Spleen (tissue), 7 donors: Measurements from ENCODE around the gene TBL1XR1.

ENCODE experiments used
- CTCF ChIP-seq, 11 experiments: fragments of 200-600 bp in 7 of 11; fragments of 450-650 bp in 4 of 11; sonication (generic) in 4 of 11; IDR thresholded peaks in 8 of 11; conservative IDR thresholded peaks in 3 of 11; 1 replicate in 7 of 11; 2 replicates in 4 of 11; pipeline versions ENCODE4 v1.4.0 to v1.8.0; 2016 to 2021; ENCODE audit warnings: antibody characterized with exemption in 11 of 11, inconsistent platforms in 4 of 11, mild to moderate bottlenecking in 1 of 11
- POLR2A ChIP-seq, 3 donors: fragments of 450-650 bp; IDR thresholded peaks; one replicate each; pipeline ENCODE4 v1.5.1; 2017; ENCODE audit warnings: antibody characterized with exemption in 3 of 3, mild to moderate bottlenecking in 1 of 3
- donor health status: DM: no; HTN: no; CAD: no; lungs with moderate emphysema.
- donor health status: DM: no; HTN: no; CAD: no.
- donor health status: DM: no; HTN: no; CAD: no.

- TF ChIP-seq CTCF (IDR thresholded peaks at IDR 0.05 in 8 of 11, conservative IDR thresholded peaks at IDR 0.05 in 3 of 11) (no peak), POLR2A (IDR thresholded peaks at IDR 0.05) (no peak)
Observed at GRCh38 chr3:177080122-177080521, 117.2 kb downstream of the TBL1XR1 start.
